SU-DHL-6 (cell line): ENCODE results near the gene RAD23B.

Experiments
- EZH2phosphoT487 ChIP-seq: fragments of 200-600 bp; sonication (generic), shearing (Covaris generic); conservative IDR thresholded peaks from 2 replicates; pipeline ENCODE4 v1.6.1; 2018; ENCODE audit warnings: mild to moderate bottlenecking, antibody characterized with exemption, low read length, moderate library complexity, mixed read lengths
- TF ChIP-seq, protein P1 (sequence below): fragments of 200-600 bp; sonication (generic); IDR thresholded peaks from one replicate; pipeline ENCODE4 v1.5.1; 2017; ENCODE audit warnings: antibody characterized with exemption, mild to moderate bottlenecking, low read length, moderate library complexity; ENCODE audit not compliant: insufficient read depth, poor library complexity, severe bottlenecking

DNA sequence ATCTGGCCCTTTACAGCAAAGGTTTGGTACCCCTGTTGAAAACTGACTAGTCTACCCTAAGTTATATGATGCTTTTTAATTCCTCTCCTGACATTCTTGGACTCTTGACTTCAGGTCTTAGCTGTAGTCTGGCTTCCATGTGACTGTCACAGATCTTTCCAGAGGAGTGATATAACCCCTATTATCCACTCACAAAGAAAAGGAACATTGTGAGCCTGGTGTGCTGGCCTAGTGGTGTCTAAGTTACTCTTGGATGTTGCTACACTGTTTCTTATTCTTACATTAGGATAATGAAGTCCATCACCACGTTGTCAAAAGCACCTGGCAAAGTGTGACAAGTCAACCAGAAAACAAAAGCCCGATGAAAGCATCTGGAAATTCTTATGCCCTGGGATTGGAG is 49.8 kb downstream of the RAD23B start:
- TF ChIP-seq, protein P1, sequence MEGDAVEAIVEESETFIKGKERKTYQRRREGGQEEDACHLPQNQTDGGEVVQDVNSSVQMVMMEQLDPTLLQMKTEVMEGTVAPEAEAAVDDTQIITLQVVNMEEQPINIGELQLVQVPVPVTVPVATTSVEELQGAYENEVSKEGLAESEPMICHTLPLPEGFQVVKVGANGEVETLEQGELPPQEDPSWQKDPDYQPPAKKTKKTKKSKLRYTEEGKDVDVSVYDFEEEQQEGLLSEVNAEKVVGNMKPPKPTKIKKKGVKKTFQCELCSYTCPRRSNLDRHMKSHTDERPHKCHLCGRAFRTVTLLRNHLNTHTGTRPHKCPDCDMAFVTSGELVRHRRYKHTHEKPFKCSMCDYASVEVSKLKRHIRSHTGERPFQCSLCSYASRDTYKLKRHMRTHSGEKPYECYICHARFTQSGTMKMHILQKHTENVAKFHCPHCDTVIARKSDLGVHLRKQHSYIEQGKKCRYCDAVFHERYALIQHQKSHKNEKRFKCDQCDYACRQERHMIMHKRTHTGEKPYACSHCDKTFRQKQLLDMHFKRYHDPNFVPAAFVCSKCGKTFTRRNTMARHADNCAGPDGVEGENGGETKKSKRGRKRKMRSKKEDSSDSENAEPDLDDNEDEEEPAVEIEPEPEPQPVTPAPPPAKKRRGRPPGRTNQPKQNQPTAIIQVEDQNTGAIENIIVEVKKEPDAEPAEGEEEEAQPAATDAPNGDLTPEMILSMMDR, result no peak
- no peak for TF ChIP-seq EZH2phosphoT487
